Fibroblast of upper back skin (primary cell): Measurements from ENCODE around the gene LOXL3.

Experiments used
- DNase-seq: peaks from one replicate; pipeline ENCODE4 v3.0.0-alpha.2; 2013

The LOXL3 gene

DNA sequence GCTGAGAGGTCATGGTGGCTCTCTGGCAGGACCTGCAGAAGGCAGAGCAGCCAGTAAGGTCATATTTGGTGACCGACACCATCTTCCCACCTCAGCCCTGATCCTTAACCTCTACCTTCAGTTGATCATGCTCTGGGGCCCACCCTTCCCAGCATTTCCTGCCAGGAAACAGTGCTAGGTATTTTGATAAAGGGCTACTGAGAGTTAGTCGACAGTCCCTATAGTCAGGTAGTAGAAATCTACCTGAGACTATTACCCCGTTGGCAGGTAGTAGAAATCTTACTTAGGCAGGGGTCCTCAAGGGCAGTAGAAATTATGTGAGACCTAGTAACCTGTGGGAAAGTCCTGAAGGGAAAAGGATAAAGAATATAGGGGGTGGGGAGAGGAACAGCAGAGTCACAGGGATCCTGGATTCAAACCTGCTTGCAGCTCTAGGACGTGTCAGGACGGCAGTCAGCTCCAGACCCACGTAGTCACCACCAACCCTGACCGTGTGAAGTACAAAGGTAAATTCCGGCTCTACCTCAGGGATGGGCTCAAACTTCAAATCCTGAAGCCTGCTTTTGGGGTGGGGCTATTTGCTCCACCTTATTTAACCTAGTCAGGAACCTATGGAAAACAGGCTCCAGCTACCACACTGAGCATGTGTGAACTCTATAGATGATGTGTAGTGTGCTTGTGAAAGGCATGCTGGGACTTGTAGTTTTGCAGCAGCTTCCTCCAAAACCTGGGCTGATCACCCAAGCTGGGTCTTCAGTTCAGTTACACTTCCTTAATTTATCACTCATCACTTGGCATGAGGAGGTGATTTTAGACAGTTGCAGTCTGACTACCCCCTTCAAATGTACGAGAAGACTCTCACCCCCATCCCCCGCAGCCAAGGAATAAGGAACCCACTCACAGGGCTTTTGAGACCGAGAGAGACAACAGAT is 27.8 kb downstream of the LOXL3 start, which contains the start of gene DQX1:
DQX1 (minus strand) TSS at position 515 of the 932 bp plus-strand sequence; CDS start at position 13, 502 bp downstream.
- no peak for DNase-seq

DNA sequence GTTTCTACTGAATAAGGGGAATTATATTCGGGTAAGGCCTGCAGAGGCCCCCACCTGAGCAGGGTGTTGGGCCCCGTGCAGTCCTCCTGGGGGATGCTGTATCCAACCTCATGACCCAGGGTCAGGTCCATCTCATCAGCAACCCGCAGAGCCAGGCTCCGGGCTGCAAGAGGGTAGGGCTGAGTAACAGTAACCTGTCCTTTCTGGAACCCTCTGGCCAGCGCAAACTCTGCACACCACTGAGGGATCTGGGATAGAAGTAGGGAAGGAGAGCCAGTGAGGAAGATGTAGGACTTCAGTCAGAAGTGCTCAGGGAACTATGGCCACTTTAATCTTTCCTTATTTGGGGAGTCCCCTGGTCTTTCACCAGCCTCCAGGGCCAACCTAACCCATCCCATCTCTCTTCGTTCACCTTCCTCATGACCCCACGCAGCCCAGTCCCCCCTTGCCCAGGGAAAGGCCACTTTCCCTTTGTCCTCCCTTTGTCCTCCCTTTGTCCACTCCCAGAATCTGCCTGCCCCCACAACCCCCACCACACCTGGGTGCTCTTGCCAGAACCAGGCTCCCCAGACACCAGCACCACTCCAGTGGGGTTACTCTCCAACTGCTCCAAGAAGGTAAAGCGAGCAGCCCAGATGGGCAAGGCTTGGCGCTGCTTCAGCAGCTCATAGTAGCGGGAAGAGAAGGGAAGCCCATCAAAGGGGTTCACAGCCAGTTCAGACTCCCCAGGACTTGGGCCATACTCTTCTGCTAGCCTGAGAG is 28.6 kb downstream of the LOXL3 start:
- DNase-seq = no peak

DNA sequence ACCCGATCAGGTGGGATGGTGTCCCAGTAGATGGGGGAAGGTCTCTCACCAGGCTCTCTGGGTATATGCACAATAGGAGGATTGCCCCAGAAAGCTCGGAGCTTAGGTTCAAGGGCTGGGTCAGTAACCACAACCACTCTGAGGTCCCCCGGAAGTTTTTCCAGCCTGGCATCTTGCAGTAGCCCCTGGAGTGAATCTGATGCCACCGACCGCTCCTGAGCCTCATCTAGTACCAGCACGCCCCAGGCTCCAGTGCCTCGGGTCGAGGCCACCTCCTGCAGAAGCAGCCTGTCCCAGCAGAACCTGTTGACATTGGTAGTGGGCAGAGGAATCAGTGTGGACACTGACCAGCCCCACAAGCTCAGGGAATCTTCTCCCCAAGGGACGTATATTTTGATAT is 29.7 kb downstream of the LOXL3 start:
- DNase-seq = no peak

DNA sequence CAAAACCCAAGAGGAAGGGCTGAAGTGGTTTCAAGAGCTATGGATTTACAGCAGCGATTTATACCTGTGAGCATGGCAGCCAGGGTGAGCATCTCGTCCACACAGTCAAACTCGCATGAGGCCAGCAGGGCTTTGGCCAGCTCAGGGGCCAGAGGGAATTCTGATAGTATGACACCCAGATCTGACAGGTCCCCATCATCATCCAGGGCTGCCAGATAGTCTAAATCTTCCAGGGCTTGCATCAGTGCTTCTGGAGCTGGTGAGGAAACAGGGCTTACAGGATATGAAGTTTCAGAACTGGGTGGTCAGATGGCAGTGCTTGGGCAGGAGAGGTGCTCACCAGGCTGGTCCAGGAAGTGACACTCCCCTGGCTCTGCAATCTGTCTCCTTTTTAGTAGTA is 31.2 kb downstream of the LOXL3 start:
- DNase-seq = no peak

DNA sequence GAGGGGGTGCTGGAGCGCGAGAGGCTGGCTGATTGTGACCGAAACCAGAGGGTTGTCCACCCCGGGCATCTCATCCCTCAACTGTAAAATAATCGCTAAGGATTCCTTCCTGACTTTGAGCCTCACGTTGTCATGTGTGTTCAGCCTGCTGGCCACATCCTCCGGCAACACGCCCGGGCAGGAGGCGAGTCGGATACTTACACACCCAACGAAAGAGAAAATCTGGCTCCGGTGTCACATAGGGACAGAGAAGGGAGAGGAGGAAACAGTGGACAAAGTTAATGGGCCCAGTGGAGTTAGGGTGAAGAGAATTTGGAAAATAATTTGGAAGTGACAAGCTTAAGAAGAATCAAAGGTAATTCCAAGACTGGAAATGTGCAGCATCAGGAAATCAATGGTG is 37.1 kb downstream of the LOXL3 start:
- DNase-seq = no peak

DNA sequence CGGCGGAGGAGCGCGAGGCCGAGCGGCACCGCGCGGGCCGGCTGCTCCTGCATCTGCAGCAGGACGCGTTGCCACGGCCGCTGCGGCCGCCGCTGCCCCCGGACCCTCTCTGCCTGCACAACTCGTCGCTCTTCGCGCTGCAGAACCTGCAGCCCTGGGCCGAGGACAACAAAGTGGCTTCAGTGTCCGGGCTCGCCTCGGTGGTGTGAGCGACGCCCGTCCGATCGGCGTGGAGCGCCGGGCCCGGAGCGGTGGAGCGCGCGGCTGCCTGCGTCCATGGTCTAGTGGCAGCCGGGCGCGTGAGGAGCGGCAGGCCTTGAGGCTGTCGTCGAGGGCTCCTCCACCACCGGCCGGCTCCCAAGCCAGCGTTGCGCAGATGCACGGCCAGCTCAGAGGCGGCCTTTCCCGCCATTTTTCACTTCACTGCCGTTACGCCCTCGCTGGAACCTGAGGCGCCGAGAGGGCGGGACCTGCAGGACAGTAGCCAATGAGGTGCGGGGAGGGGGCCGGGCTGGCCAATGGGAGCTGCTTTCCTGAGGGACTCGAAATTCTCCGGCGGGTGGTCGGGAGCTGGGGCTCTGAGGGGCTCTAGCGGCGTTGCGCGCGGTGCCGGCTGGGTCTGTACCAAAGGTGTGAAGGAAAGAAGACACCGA is 37.6 kb downstream of the LOXL3 start:
- DNase-seq = peak; percentile 49

DNA sequence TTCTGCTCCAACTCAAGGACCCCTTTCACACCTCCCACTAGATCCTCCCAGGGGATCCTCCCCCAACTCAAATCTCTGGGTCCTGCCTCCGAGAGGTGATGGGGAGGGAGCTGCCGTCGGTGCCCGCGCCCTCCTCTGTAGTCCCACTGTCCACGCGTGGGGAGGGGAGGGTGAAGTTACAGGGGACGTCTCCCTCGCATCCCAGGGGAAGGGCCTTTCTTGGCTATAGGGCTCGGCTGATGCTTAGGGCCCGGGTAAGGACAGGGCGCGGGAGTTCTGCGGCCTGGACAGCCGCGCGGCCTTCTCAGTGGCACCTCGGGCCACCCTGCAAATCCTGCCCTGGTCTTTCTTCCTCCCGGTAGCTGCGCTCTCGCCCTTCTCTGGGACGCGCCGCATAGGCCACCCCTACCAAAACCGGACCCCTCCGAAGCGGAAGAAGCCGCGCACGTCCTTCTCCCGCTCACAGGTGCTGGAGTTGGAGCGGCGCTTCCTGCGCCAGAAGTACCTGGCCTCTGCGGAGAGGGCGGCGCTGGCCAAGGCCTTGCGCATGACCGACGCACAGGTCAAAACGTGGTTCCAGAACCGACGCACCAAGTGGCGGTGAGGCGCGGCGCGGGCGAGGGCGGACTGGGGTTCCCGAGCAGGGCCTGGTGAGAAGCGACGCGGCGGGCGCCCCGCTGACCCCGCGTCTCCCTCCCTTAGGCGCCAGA is 38.3 kb downstream of the LOXL3 start:
- no peak for DNase-seq

DNA sequence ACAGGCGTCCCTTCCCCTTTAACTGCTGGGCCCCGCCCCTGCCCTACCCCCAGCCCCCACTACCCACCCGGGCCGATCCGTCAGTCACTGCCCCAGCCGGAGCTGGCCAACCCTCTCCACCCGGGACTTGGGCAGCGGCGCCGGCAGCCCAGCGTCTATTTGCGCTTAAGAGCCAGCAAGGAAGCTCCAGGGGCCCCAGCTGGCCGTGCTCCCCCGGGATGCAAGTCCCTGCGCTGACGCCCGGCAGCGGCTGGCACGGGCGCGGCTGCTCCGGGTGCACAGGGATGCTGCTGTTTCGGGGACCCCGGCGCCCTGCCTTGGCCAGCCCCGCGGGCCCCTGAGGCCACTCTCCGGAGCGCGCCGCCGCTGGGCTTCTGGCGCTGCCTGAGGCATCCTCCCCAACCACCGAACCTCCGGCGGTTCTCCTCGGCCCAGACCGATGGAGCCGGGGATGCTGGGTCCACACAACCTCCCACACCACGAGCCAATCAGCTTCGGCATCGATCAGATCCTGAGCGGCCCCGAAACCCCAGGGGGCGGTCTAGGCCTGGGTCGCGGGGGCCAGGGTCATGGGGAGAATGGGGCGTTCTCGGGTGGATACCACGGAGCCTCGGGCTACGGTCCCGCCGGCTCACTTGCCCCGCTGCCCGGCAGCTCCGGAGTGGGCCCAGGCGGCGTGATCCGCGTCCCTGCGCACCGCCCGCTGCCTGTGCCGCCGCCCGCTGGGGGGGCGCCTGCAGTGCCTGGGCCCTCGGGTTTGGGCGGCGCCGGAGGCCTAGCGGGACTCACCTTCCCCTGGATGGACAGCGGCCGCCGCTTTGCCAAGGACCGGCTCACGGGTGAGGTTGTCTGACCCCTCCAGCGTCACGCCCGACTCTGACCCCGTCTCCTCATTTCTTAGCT is 39.1 kb downstream of the LOXL3 start, which contains the start of gene TLX2:
TLX2 (plus strand) TSS at position 83 of the 903 bp plus-strand sequence; CDS start at position 440, 357 bp downstream.
- DNase-seq = no peak

DNA sequence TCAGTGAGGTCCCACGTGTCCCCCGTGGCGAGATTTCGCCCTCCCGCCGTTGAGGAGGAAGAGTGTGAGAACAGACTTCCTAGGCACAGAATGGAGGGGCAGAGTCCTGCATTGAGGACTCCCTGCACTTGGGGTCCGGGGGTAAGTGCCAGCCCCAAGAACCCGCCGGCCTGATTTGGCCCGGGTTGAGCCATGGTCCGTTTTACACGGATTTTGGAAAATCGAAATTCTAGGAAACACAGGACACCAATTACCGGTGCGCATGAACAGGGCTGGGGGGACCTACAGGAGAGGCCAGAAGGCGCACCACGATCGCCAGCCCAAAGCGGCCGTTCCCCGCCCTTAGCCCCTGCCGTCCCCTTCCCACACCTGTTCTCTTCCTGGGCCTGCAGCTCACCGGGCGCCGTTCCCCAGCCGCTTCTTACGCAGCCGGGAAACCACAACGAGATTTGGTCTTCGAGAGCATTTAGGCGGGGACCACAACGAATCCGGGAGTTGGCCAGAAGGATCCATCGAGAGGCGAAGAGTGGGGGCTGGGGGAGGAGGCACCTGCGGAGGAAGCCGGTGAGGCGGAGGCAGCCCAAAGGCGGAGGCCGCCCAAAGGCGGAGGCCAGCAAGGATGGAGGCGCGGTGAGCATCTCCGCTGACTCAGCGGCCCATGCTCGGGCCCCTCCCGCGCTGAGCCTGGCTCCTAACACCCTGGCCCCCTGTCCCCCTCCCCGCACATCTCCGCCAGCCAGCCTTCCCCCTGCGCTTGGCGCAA is 40.0 kb downstream of the LOXL3 start:
- no peak for DNase-seq

DNA sequence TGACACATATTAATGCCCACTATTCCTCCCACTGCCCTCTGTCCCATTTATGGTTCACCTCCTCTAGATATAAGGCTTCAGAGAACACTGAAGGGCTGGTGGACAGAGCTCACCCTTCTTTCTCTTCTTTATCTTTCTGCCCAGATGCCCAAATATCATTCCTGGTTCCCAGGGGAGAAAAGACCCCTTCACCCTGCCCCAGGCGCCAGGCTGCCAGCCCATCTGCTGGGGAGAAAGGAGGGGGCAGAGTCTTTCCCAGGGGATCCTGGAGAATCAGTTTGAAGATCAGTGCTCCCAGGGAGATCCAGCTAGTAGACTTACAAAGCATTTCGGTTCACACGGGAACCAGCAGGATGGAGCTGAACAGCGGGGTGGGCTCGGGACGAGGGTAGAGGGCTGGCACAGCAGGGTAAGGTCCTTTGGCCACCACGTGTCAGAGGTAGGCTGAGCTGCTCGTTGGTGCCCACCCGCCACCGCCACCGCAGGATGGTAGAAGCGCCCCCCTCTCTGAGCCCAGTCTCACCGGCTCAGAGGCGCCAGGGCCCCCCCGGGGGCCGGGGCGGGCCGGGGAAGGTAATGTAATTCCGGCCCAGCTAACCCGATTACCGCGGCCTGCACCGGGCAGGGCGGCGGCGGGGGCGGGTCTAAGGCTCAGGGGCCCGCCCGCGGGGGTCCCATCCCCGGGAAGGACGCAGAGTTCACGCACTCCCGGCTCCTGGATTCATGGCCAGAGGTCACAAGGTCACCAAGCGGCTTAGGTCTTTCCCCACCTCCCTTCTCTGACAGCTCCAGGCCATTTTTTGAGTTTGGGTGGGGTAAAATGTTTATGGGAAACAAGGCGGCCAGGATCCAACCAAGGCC is 40.8 kb downstream of the LOXL3 start:
- DNase-seq = no peak

DNA sequence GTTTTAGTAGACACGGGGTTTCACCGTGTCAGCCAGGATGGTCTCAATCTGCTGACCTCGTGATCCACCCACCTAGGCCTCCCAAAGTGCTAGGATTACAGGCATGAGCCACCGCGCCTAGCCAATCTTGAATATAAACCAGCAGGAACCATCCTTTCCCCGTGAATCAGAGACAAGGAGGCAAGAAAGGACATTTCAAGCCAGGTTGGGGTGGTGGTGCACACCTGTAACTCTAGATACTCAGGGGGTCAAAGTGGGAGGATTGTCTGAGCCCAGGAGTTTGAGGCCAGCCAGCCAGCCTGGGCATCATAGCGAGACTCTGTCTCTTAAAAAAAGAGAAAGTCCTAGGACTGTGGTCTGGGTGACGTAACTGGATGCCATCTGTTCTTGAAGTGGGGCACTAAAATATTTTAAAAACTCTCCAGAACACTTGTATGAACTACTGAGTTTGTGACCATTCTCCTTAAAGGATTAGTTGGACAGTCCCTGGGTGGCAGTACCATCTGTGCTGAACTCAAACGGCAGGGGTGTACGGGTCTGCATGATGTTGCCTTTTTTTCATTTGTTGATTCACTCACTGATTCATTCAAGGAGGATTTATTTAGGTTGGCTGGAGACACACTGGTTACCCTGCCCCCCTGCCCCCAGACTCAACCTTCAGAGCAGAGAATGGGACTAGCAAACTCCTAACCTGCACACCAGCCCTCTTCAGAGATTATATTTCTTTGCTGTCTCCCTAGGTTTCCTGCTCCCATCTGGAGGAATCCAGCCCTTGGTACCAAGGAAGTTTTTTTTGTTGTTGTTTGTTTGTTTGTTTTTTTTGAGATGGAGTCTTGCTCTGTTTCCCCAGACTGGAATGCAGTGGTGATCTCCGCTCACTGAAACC is 42.4 kb downstream of the LOXL3 start:
- no peak for DNase-seq

DNA sequence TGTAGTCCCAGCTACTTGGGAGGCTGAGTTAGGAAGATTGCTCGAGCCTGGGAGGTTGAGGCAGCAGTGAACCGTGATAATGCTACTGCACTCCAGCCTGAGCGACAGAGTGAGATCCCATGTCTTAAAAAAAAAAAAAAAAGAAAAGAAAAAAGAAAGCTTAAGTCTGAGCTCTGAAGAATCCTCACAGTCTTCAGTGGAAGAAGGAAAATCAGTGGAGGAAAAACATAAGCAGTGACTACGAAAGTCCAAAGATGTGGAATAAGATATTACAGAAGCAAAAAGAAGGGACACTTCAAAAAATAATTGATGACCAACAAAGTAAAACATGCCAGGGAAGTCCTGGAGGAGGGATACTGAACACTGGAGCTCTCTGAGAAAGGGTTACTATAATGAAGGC is 43.5 kb downstream of the LOXL3 start:
- no peak for DNase-seq

DNA sequence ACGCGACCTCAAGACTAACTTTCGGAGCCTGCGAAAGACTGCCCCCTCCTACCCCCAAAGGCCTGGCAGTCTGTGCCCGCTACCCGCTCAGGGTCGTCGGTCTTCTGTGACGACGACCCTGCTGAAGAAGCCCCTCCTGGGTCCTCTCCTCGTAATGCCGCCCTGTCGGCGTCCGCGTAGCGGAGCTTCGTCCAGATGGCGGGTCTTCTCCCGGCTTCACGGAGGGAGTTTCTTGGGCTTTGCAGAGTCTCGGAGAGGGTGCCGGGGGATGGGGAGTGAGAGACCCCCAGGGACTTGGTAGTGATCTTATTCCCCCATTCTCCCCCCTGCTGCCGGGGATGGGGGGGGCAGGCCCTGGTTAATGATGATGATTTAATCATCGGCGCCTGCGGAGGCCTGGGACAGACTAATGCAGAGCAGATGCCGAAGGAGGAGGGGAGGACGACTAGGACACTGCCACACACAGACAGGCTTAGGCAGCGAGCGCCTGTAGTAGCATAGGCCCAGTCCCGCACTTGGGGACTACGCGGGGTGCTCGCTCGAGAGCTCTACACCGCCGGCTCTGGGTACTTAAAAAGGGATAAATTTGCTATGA is 45.7 kb downstream of the LOXL3 start:
- DNase-seq = peak; percentile 86

DNA sequence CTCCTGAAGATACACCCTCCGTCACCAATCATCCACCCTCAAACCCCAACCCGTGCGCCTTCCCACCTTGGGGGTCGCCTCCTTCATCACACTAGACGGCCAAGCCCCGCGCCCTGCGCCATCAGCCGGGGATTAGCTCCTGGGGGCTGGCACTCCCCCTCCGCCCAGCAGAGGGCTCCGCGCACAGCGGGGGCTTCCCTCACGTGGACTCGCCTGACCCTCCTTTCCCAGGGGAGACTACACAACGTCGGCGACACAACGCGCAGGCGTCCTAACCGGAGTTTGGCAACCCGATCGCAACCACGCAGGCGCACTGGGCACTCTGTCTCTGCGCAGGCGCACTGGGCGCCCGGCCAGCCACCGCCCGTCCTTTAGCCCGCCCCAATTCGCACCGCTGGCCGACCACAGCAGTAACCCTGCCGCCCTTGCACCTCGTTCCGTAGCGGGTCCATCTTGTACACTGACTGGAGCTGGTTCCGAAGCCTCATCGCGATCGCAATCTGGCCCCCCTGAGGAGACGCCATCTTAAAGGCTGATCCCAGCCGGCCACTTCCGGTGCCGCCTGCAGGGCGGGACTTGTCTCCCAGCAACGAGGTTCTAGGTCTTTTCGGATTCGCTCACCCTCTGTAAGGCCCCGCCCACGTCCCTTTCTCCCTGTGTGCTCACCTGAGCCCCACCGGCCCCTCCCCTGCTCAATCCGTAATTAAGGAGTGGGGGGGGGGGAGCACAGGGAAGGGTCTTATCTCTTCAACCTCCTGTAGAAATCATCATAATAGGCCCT is 46.4 kb downstream of the LOXL3 start, which contains the start of gene PCGF1:
PCGF1 (minus strand) TSS at position 551 of the 781 bp plus-strand sequence; CDS start at position 524, 27 bp downstream.
- DNase-seq = peak; percentile 99

DNA sequence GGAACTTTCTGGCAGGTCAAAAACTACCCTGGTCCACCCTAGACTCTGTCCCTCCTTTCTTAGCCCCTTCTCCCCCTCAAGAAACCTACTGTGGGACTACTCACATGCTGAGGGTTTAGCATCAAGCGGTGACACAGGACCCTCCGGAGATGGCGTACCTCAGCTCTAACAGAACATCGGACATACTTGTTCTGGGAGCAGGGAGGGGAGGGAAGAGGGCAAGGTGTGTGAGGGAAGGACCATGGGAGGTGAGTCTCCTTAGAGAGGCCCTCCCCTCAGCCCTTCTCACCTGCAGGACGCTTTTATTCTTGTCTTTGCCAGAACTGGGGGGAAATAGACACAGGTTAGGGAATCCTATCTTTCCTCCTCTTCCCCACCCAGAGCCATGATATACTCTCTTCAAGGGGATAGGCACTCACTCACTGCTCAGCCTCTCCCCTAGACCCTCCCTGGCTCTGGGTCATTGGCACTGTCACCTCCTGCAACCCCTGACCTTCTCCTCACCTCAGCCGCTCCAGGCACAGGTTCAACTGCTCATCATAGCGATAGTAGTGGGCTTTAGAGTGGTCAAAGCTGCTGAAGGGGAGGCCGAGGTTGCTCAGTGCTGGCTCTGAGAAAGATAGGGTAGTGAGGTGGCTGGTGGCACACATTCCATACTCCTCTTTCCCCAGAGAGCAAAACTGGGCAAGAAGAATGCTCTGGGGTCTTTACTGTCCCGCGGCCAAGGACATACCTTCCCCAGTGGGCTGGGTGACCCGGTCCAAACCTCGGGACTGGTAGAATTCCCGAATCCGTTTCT is 48.1 kb downstream of the LOXL3 start:
- DNase-seq = no peak

DNA sequence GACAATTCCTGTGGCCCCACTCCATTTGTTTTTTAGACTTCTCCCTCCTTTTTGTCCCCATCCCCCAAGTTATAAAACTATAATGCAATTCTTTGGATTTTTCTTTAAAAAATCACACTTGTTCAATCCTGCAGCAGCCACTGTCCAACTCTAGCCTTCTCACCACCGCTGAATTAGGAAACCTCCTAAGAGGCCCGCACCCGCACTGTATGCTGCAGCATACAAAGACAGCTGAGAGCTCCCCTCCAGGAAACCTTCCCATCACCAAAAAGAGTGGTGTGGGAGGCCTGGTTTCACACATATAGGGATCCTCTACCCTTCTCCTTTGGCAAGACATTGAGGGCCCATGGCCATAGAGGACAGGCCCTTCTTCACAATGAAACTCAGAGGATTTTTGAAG is 49.2 kb downstream of the LOXL3 start:
- no peak for DNase-seq
